Peyer's patch (tissue), 4 donors: ENCODE results near the gene ZNF646. TPM values are rescaled to one million over a fixed set of nuclear protein-coding genes. Genes with fewer than 3 reads are reported as not detected.
A peak's percentile ranks its signal among the peaks of the same experiment; 100 is the strongest.

Experiments used
- DNase-seq, 3 donors: peaks; one replicate each; pipeline ENCODE4 v3.0.0-alpha.2; 2017 to 2019
- H3K27ac ChIP-seq, 4 donors: fragments of 200-600 bp; sonication (generic); one replicate each; pipeline ENCODE4 v1.5.1; 2016 to 2019
- H3K27me3 ChIP-seq, 2 donors: fragments of 200-600 bp; sonication (generic); one replicate each; pipeline ENCODE4 v1.5.1; 2019
- H3K36me3 ChIP-seq, 3 donors: fragments of 200-600 bp; sonication (generic); one replicate each; pipeline ENCODE4 v1.5.1; 2016 to 2019
- H3K4me1 ChIP-seq, 4 donors: fragments of 200-600 bp; sonication (generic); one replicate each; pipeline ENCODE4 v1.5.1; 2016 to 2019
- H3K4me3 ChIP-seq, 4 donors: fragments of 200-600 bp; sonication (generic); 1 replicate in 3 of 4; 2 replicates in 1 of 4; pipeline ENCODE4 v1.5.1; 2016 to 2019; ENCODE audit warnings: mild to moderate bottlenecking in 1 of 4
- H3K9me3 ChIP-seq, 4 donors: fragments of 200-600 bp; sonication (generic); one replicate each; pipeline ENCODE4 v1.5.1; 2016 to 2019; ENCODE audit warnings: mild to moderate bottlenecking in 1 of 4
- POLR2A ChIP-seq, 2 donors: fragments of 450-650 bp; IDR thresholded peaks; one replicate each; pipeline ENCODE4 v1.5.1; 2017; ENCODE audit warnings: antibody characterized with exemption in 2 of 2, mild to moderate bottlenecking in 2 of 2, moderate library complexity in 2 of 2
- total RNA-seq, 4 donors: library from RNA; depleted of rRNA; stranded (reverse); fragments of >200 nt; gene quantifications; one replicate each; pipeline ENCODE4 v1.1.0, GENCODE V29; 2016
- TF ChIP-seq, protein P1 (sequence below), 6 experiments: fragments of 450-650 bp in 4 of 6; fragments of 200-600 bp in 2 of 6; sonication (generic) in 1 of 6; IDR thresholded peaks; one replicate each; pipeline ENCODE4 v1.5.1; 2017 to 2019; ENCODE audit warnings: antibody characterized with exemption in 6 of 6, mild to moderate bottlenecking in 3 of 6, moderate library complexity in 1 of 6

Gene ZNF646
- total RNA-seq, 4 donors from 2014 or later, result 11.6 to 42.1 (median 29.8) TPM

DNA sequence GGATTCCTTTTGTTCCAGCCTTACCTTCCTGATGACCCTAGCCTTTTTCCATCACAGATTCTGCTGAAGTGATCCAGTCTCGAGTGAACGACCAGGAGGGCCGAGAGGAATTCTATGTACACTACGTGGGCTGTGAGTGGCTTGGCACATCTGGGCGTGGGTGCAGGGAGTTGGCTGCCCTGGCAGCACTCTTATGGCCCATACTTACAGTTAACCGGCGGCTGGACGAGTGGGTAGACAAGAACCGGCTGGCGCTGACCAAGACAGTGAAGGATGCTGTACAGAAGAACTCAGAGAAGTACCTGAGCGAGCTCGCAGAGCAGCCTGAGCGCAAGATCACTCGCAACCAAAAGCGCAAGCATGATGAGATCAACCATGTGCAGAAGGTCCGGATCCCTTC lies 45.9 kb downstream of the ZNF646 start:
- H3K27ac ChIP-seq, result peak overlapping the region in 1 of 4 donors; percentile 18
- peaks cover 0 to 14% (median 0%) of the 10 kb centered on the region in 4 donors for H3K4me1 ChIP-seq
- no peak for DNase-seq
- H3K27me3 ChIP-seq, result no peaks in the 10 kb centered on the region
- peaks cover 0 to 51% (median 0%) of the 10 kb centered on the region in 3 donors for H3K36me3 ChIP-seq
- H3K9me3 ChIP-seq, result no peaks in the 10 kb centered on the region
- TF ChIP-seq, protein P1, sequence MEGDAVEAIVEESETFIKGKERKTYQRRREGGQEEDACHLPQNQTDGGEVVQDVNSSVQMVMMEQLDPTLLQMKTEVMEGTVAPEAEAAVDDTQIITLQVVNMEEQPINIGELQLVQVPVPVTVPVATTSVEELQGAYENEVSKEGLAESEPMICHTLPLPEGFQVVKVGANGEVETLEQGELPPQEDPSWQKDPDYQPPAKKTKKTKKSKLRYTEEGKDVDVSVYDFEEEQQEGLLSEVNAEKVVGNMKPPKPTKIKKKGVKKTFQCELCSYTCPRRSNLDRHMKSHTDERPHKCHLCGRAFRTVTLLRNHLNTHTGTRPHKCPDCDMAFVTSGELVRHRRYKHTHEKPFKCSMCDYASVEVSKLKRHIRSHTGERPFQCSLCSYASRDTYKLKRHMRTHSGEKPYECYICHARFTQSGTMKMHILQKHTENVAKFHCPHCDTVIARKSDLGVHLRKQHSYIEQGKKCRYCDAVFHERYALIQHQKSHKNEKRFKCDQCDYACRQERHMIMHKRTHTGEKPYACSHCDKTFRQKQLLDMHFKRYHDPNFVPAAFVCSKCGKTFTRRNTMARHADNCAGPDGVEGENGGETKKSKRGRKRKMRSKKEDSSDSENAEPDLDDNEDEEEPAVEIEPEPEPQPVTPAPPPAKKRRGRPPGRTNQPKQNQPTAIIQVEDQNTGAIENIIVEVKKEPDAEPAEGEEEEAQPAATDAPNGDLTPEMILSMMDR (IDR thresholded peaks at IDR 0.05), result no peak
- TF ChIP-seq POLR2A (IDR thresholded peaks at IDR 0.05), result no peak
- no peak overlapping the region for H3K4me3 ChIP-seq

DNA sequence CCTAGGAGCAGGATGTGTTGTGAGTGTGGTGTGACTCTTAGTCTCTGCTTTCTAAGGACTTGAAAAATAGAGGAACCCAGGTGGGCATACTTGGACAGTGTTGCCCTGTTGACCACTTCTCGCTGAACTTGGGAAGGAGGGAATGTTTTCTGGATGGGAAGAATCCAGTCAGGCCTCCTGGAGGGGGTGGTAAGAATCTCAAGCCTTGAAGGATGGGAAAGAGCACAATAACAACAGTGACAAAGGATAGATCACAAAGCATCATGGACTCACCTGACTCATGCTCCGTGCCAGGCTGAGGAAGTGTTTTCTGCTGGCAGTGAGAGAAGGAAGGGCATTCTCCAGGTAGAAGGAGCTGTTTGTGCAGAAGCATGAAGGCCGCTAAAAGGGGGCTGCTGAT lies 51.6 kb downstream of the ZNF646 start:
- no peaks in the 10 kb centered on the region for H3K27me3 ChIP-seq
- TF ChIP-seq POLR2A (IDR thresholded peaks at IDR 0.05), result no peak
- TF ChIP-seq, protein P1 (IDR thresholded peaks at IDR 0.05), result no peak
- H3K4me1 ChIP-seq, result peaks cover 0 to 36% (median 15%) of the 10 kb centered on the region in 4 donors
- H3K36me3 ChIP-seq, result peaks cover 0 to 55% (median 0%) of the 10 kb centered on the region in 3 donors
- no peaks in the 10 kb centered on the region for H3K9me3 ChIP-seq
- no peak overlapping the region for H3K4me3 ChIP-seq
- H3K27ac ChIP-seq, result no peak overlapping the region
- no peak for DNase-seq

DNA sequence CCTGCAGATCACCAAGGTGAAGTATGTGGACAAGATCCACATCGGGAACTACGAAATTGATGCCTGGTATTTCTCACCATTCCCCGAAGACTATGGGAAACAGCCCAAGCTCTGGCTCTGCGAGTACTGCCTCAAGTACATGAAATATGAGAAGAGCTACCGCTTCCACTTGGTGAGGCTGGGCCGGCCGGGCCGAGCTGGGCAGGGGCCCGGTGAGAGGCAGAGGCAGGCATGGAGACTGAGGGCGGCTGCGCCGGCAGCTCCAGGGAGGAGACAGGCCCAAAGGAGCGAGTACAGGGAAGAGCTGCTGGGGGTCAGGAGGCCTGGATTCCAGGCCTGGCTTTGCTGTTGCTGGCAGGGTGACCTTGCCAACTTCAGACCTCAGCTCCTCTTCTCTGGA lies 53.0 kb downstream of the ZNF646 start:
- no peak overlapping the region for H3K4me3 ChIP-seq
- H3K9me3 ChIP-seq, result no peaks in the 10 kb centered on the region
- H3K27me3 ChIP-seq, result no peaks in the 10 kb centered on the region
- TF ChIP-seq, protein P1 (IDR thresholded peaks at IDR 0.05), result no peak
- no peak for TF ChIP-seq POLR2A (IDR thresholded peaks at IDR 0.05)
- H3K4me1 ChIP-seq, result peaks cover 0 to 49% (median 15%) of the 10 kb centered on the region in 4 donors
- DNase-seq, result no peak
- H3K36me3 ChIP-seq, result peaks cover 0 to 55% (median 0%) of the 10 kb centered on the region in 3 donors
- H3K27ac ChIP-seq, result peak overlapping the region; percentile 10 to 96 (median 91)

DNA sequence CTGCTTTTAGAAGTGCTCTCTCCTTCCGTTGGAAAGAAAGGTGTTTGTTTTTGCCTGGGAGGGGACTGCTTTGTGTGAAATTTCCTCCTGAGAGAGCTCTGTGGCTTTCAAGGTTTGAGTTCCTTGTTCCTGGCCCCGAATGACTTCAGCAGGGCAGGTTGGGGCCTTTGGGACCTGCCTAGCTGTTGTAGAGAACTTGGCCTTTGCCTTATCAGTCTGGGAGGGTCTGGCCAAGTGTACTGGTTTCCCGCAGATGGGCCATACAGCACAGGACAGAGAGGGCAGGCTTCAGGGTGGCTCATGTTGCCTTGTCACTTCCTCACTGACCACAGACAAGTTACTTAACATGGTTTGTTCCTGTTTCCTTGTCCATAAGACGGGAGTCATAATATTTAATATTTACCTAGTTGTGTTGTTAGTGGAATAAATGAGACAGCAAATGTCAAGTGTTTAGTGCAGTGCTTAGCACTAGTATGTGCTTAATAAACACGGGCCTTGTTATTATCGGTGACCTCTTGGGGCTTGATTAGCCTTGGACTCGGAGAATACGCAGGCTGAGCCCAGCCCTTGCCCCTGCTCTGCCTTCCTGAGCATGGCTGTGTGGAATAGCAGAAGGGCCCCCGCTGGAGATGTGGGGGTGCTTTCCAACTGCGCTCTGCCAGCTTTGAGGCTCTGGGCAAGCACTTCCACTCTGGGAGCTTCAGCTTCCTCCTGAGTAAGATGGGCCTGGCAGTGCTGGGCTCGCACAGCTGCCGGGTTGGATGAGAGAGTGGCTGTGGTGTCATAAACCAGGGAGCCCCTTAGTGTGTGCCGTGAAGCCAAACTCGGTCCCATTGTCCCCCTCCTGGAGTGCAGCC lies 54.7 kb downstream of the ZNF646 start:
- Histone ChIP-seq H3K4me1 (peaks cover 0 to 67% (median 15%) of the 10 kb centered on the region in 4 donors), H3K4me3 (no peak overlapping the region), H3K9me3 (no peaks in the 10 kb centered on the region), H3K27ac (peak overlapping the region; percentile 31 to 96 (median 91)), H3K27me3 (no peaks in the 10 kb centered on the region), H3K36me3 (peaks cover 0 to 54% (median 0%) of the 10 kb centered on the region in 3 donors)
- TF ChIP-seq, protein P1 (IDR thresholded peaks at IDR 0.05), result no peak
- peak; percentile 60 to 84 for TF ChIP-seq POLR2A (IDR thresholded peaks at IDR 0.05)
- DNase-seq, result peak in 2 of 3 donors; percentile 82 to 87

DNA sequence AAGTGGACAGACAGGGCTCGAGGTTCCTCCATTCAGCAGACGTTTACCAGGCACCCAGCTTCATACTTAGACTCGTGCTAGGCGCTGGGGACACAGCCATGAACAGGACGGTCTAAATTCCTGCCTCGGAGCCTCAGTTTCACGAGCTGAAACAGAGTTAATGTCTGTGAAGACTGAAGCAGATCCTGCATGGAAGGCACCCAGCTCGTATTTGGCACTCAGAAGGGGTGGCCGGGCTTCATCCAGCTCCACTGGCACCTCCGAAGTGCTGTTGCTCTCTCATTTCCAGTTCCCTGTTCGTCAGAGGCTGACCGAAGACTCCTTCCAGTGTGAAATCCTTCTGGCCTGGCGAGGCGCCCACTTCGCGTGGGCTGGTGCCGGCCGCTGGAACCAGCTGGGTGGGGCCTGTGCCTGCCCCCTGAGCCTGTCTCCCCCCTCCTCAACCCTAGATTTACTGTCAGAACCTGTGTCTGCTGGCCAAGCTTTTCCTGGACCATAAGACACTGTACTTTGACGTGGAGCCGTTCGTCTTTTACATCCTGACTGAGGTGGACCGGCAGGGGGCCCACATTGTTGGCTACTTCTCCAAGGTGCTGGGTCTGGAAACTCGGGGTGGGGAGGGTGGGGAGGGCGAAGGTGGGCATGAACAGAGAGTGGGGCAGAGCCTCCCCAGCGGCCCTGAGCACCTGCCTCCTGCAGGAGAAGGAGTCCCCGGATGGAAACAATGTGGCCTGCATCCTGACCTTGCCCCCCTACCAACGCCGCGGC lies 55.5 kb downstream of the ZNF646 start:
- peak overlapping the region in 2 of 4 donors; percentile 23 to 25 for H3K4me3 ChIP-seq
- TF ChIP-seq POLR2A (IDR thresholded peaks at IDR 0.05), result no peak
- TF ChIP-seq, protein P1 (IDR thresholded peaks at IDR 0.05), result no peak
- H3K27me3 ChIP-seq, result no peaks in the 10 kb centered on the region
- H3K4me1 ChIP-seq, result peaks cover 0 to 69% (median 15%) of the 10 kb centered on the region in 4 donors
- H3K27ac ChIP-seq, result peak overlapping the region; percentile 25 to 96 (median 91)
- H3K9me3 ChIP-seq, result no peaks in the 10 kb centered on the region
- peaks cover 0 to 51% (median 0%) of the 10 kb centered on the region in 3 donors for H3K36me3 ChIP-seq
- no peak for DNase-seq
